Ishikawa (cell line): ENCODE measurements around the gene IHH.

Source experiments
- CREB1 ChIP-seq: IDR thresholded peaks from 2 replicates; pipeline ENCODE4 v1.6.1; 2012; ENCODE audit warnings: low read depth
- EGR1 ChIP-seq: IDR thresholded peaks from 2 replicates; pipeline ENCODE4 v1.6.1; 2012
- TAF1 ChIP-seq: IDR thresholded peaks from 2 replicates; pipeline ENCODE4 v1.6.1; 2012; ENCODE audit warnings: low read depth, mild to moderate bottlenecking
- TEAD4 ChIP-seq: IDR thresholded peaks from 2 replicates; pipeline ENCODE4 v1.6.1; 2012
- YY1 ChIP-seq: IDR thresholded peaks from 2 replicates; pipeline ENCODE4 v1.6.1; 2012; ENCODE audit warnings: low read depth
- TF ChIP-seq, protein P1 (sequence below): IDR thresholded peaks from 2 replicates; pipeline ENCODE4 v1.6.1; 2012
- TF ChIP-seq, protein P2 (sequence below): IDR thresholded peaks from 2 replicates; pipeline ENCODE4 v1.6.1; 2012

DNA sequence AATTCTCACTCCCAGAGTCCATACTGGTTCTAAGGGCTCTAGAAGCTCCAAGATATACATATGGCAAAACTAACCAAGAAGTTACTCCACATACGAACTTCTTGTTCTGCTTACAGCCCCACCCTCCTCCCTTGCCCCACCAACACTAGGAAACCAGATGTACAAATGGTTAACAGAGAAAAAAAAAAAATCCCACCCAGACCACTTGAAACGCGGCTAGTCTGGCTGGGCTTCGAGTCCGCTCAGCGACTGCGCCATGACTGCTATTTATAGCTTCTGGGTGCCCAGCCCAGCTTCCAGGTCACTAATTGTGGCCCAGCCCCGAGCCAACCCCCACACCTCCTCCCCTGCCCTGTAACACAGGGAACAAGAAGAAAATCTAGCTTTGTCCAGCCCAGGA, 47.0 kb upstream of the IHH start:
- TF ChIP-seq, protein P1, sequence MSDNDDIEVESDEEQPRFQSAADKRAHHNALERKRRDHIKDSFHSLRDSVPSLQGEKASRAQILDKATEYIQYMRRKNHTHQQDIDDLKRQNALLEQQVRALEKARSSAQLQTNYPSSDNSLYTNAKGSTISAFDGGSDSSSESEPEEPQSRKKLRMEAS = no peak
- no peak for TF ChIP-seq EGR1
- TF ChIP-seq TEAD4 = no peak
- no peak for TF ChIP-seq YY1
- no peak for TF ChIP-seq CREB1
- no peak for TF ChIP-seq TAF1
- TF ChIP-seq, protein P2, sequence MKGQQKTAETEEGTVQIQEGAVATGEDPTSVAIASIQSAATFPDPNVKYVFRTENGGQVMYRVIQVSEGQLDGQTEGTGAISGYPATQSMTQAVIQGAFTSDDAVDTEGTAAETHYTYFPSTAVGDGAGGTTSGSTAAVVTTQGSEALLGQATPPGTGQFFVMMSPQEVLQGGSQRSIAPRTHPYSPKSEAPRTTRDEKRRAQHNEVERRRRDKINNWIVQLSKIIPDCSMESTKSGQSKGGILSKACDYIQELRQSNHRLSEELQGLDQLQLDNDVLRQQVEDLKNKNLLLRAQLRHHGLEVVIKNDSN = no peak
